Measurements from ENCODE around the gene JAK3.

JAK3 gene

DNA sequence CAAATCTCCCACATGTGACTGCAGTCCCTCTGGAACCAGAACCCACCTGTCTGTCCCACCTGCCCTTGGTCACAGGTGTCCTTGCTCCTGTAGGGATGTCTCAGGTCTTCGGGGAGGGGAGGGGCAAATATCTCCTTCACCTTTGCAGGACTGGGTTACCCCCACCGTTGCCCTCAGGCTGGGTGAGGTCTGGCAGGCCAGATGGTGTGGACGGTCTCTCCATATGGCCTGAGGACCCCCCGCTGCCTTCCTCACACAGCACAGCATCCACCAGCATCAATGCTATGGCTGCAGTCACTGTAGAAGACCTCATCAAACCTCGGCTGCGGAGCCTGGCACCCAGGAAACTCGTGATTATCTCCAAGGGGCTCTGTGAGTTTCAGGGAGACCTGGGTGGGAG, 33.9 kb upstream of the JAK3 start:
- no peak overlapping the region for H3K27ac ChIP-seq
- TF ChIP-seq CTCF (conservative IDR thresholded peaks at IDR 0.05): no peak

DNA sequence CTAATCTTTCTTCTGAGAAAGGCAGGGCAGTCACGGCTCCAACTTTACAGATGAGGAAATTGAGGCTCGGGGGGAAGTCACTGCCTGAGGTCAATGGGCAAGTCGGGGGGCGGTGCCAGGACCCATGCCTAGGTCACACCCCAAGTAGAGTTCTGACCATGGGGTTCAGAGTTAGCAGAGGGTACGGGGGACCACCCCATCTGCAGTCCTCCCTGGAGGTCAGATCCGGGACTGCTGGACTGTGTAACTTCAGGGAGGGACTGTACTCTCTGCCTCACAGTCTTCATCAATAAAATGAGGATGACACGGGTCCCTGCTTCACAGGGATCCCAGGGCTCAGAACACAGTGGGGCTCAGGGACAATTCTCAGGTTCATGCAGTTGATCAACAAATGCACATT, 31.7 kb upstream of the JAK3 start:
- TF ChIP-seq CTCF (conservative IDR thresholded peaks at IDR 0.05): no peak
- no peak overlapping the region for H3K27ac ChIP-seq

DNA sequence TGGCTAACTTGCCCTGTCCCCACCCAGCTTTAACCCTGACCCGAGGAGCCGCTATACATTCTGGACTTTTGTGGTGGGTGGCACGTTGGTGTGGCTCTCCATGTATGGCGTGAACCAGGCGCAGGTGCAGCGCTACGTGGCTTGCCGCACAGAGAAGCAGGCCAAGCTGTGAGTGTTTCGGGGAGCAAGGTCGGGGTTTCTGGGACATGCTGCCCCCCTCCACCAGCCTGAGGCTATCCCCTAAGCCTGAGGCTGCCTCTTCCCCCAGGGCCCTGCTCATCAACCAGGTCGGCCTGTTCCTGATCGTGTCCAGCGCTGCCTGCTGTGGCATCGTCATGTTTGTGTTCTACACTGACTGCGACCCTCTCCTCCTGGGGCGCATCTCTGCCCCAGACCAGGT, 29.9 kb upstream of the JAK3 start:
- TF ChIP-seq CTCF (conservative IDR thresholded peaks at IDR 0.05): no peak
- H3K27ac ChIP-seq: no peak overlapping the region

- no peak overlapping the region for H3K27ac ChIP-seq
- TF ChIP-seq CTCF (conservative IDR thresholded peaks at IDR 0.05): no peak
Observed at GRCh38 chr19:17874758-17875135, 27.0 kb upstream of the JAK3 start.

- TF ChIP-seq CTCF (conservative IDR thresholded peaks at IDR 0.05): no peak
- H3K27ac ChIP-seq: no peak overlapping the region; the same call in 1 of the 2 replicates
Observed at GRCh38 chr19:17873786-17874757, 26.3 kb upstream of the JAK3 start.

- no peak for TF ChIP-seq CTCF (conservative IDR thresholded peaks at IDR 0.05)
- H3K27ac ChIP-seq: no peak overlapping the region
Observed at GRCh38 chr19:17872251-17873001, 24.6 kb upstream of the JAK3 start.

DNA sequence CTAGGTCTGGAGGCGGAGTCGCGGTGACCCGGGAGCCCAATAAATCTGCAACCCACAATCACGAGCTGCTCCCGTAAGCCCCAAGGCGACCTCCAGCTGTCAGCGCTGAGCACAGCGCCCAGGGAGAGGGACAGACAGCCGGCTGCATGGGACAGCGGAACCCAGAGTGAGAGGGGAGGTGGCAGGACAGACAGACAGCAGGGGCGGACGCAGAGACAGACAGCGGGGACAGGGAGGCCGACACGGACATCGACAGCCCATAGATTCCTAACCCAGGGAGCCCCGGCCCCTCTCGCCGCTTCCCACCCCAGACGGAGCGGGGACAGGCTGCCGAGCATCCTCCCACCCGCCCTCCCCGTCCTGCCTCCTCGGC, 24.1 kb upstream of the JAK3 start, which contains the start of gene SLC5A5:
Gene SLC5A5, plus strand, starts transcription at position 68 of the 373 bp plus-strand sequence. CDS start 375 bp downstream, outside the sequence.
- no peak for TF ChIP-seq CTCF (conservative IDR thresholded peaks at IDR 0.05)
- H3K27ac ChIP-seq: no peak within 1 kb of the TSS

Data from VCaP (cell line).